Non-pigmented ciliary epithelial cell (primary cell): ENCODE data around the gene CCNB3.
"Not testable (repeated sequence)": the region's sequence is repeated elsewhere in the genome, so short reads cannot be mapped to it uniquely, and the experiment has no call there.

ENCODE experiments used
- DNase-seq: peaks from one replicate; pipeline ENCODE4 v3.0.0-alpha.2; 2010; ENCODE audit warnings: low read depth

The CCNB3 gene

GRCh38 chrX:50204364-50204899 lies at the start of gene CCNB3:
CCNB3 (plus strand) TSS chrX:50204765; CDS start chrX:50285164, 80,399 bp downstream.
- peak; percentile 28 for DNase-seq

- DNase-seq, result no peak
Observed at GRCh38 chrX:50157545-50158135, 46.9 kb upstream of the CCNB3 start.

- no peak for DNase-seq
Observed at GRCh38 chrX:50158593-50158992, 46.0 kb upstream of the CCNB3 start.

GRCh38 chrX:50161127-50161526 lies 43.4 kb upstream of the CCNB3 start:
- peak; percentile 0 for DNase-seq

GRCh38 chrX:50165727-50166126 lies 38.8 kb upstream of the CCNB3 start:
- DNase-seq, result no peak

GRCh38 chrX:50167366-50167765 lies 37.2 kb upstream of the CCNB3 start:
- DNase-seq, result no peak

GRCh38 chrX:50168241-50168687 lies 36.3 kb upstream of the CCNB3 start:
- DNase-seq, result no peak

GRCh38 chrX:50169717-50170116 lies 34.8 kb upstream of the CCNB3 start:
- no peak for DNase-seq

GRCh38 chrX:50180073-50180940 lies 24.3 kb upstream of the CCNB3 start:
- DNase-seq, result no peak

- no peak for DNase-seq
Observed at GRCh38 chrX:50183891-50184290, 20.7 kb upstream of the CCNB3 start.

GRCh38 chrX:50188859-50189600 lies 15.5 kb upstream of the CCNB3 start:
- no peak for DNase-seq

GRCh38 chrX:50198348-50198747 lies 6.2 kb upstream of the CCNB3 start:
- DNase-seq, result no peak

GRCh38 chrX:50200907-50201306 lies 3.7 kb upstream of the CCNB3 start, which contains the start of gene AKAP4:
AKAP4 (minus strand) TSS chrX:50201007; CDS start chrX:50200889, 118 bp downstream.
- DNase-seq, result no peak

- DNase-seq, result no peak
Observed at GRCh38 chrX:50202539-50202938, 2.0 kb upstream of the CCNB3 start.

GRCh38 chrX:50206753-50207152 lies 2.2 kb downstream of the CCNB3 start:
- no peak for DNase-seq

- DNase-seq, result no peak
Observed at GRCh38 chrX:50211510-50211909, 6.9 kb downstream of the CCNB3 start.

- DNase-seq, result no peak
Observed at GRCh38 chrX:50281253-50281652, 76.7 kb downstream of the CCNB3 start.

- DNase-seq, result no peak
Observed at GRCh38 chrX:50327235-50327634, 122.7 kb downstream of the CCNB3 start.

- DNase-seq, result not testable (repeated sequence)
Observed at GRCh38 chrX:50332668-50333067, 128.1 kb downstream of the CCNB3 start.

GRCh38 chrX:50333308-50333707 lies 128.7 kb downstream of the CCNB3 start:
- DNase-seq, result no peak

GRCh38 chrX:50343917-50344316 lies 139.4 kb downstream of the CCNB3 start:
- no peak for DNase-seq

- DNase-seq, result no peak
Observed at GRCh38 chrX:50372966-50373365, 168.4 kb downstream of the CCNB3 start.
